IPS-20b (cell line): ENCODE results near the gene FUZ.
A peak's percentile ranks its signal among the peaks of the same experiment; 100 is the strongest.

Experiments
- H3K27ac ChIP-seq: one replicate; pipeline ENCODE4 v1.5.1; 2013; ENCODE audit warnings: low read length
- H3K27me3 ChIP-seq: 2 replicates; pipeline ENCODE4 v1.6.1; 2013; ENCODE audit warnings: mild to moderate bottlenecking, low read length, inconsistent platforms; ENCODE audit not compliant: insufficient read depth
- H3K36me3 ChIP-seq: 2 replicates; pipeline ENCODE4 v1.6.1; 2013; ENCODE audit warnings: low read depth, mild to moderate bottlenecking, inconsistent platforms, low read length, moderate library complexity; ENCODE audit not compliant: insufficient read depth
- H3K4me1 ChIP-seq: 2 replicates; pipeline ENCODE4 v1.6.1; 2013; ENCODE audit warnings: mild to moderate bottlenecking, control low read depth, inconsistent platforms, low read length, moderate library complexity; ENCODE audit not compliant: insufficient read depth
- H3K4me3 ChIP-seq: 2 replicates; pipeline ENCODE4 v1.5.1; 2013; ENCODE audit warnings: mild to moderate bottlenecking, low read length, inconsistent platforms
- H3K9ac ChIP-seq: 2 replicates; pipeline ENCODE4 v1.6.1; 2013; ENCODE audit warnings: low read depth, mild to moderate bottlenecking, inconsistent platforms, low read length, moderate library complexity
- H3K9me3 ChIP-seq: 2 replicates; pipeline ENCODE4 v1.6.1; 2013; ENCODE audit warnings: mild to moderate bottlenecking, low read depth, low read length, inconsistent platforms; ENCODE audit not compliant: insufficient read depth

The FUZ gene

GRCh38 chr19:49856574-49857021 lies 43.5 kb upstream of the FUZ start:
- Histone ChIP-seq H3K27me3 (no peaks in the 10 kb centered on the region), H3K36me3 (peaks cover 82% of the 10 kb centered on the region), H3K4me3 (no peak overlapping the region), H3K9ac (no peak overlapping the region), H3K27ac (no peak overlapping the region), H3K4me1 (peaks cover 7% of the 10 kb centered on the region; the same call in 1 of the 2 replicates), H3K9me3 (no peaks in the 10 kb centered on the region)

GRCh38 chr19:49855676-49856573 lies 42.8 kb upstream of the FUZ start:
- Histone ChIP-seq H3K27me3 (no peaks in the 10 kb centered on the region), H3K4me3 (no peak overlapping the region), H3K27ac (no peak overlapping the region), H3K9ac (no peak overlapping the region), H3K4me1 (peaks cover 7% of the 10 kb centered on the region; the same call in 1 of the 2 replicates), H3K9me3 (no peaks in the 10 kb centered on the region), H3K36me3 (peaks cover 76% of the 10 kb centered on the region)

DNA sequence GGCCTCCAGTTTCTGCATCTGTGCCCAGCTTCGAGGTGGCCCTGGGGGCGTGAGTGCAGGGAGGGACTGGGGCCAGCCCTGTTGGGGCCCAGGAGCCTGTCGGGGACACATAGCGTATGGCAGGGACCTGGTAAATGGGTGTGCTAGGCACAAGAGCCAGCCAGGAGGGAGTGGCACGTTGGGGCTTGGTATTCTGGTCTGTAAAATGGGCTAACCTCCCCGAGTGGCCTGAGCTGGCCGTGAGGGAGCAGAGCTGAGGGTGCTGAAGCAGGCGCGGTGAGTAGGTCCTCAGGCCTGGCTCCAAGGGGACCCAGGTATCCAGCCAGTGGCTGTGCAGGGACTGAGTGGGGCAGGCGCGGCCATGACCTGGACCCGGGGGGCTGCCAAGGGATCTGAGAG lies 42.2 kb upstream of the FUZ start:
- H3K36me3 ChIP-seq = peaks cover 70% of the 10 kb centered on the region

GRCh38 chr19:49854378-49855263 lies 41.5 kb upstream of the FUZ start:
- Histone ChIP-seq H3K27ac (no peak overlapping the region), H3K9ac (no peak overlapping the region)

More for the DNA sequence above, 42.2 kb upstream of the FUZ start:
- no peak overlapping the region for H3K9ac ChIP-seq
- H3K27me3 ChIP-seq = no peaks in the 10 kb centered on the region
- H3K4me1 ChIP-seq = peaks cover 7% of the 10 kb centered on the region; the same call in 1 of the 2 replicates
- no peak overlapping the region for H3K4me3 ChIP-seq
- no peaks in the 10 kb centered on the region for H3K9me3 ChIP-seq
- H3K27ac ChIP-seq = no peak overlapping the region

GRCh38 chr19:49853852-49854377 lies 40.8 kb upstream of the FUZ start:
- H3K27ac ChIP-seq = no peak overlapping the region
- H3K36me3 ChIP-seq = peaks cover 61% of the 10 kb centered on the region
- no peak overlapping the region for H3K9ac ChIP-seq
- no peak overlapping the region for H3K4me3 ChIP-seq
- peaks cover 7% of the 10 kb centered on the region; the same call in 1 of the 2 replicates for H3K4me1 ChIP-seq
- H3K27me3 ChIP-seq = no peaks in the 10 kb centered on the region
- H3K9me3 ChIP-seq = no peaks in the 10 kb centered on the region

More at GRCh38 chr19:49854378-49855263, 41.5 kb upstream of the FUZ start:
- peaks cover 7% of the 10 kb centered on the region; the same call in 1 of the 2 replicates for H3K4me1 ChIP-seq
- H3K9me3 ChIP-seq = no peaks in the 10 kb centered on the region
- peaks cover 63% of the 10 kb centered on the region for H3K36me3 ChIP-seq
- no peak overlapping the region for H3K4me3 ChIP-seq
- H3K27me3 ChIP-seq = no peaks in the 10 kb centered on the region

DNA sequence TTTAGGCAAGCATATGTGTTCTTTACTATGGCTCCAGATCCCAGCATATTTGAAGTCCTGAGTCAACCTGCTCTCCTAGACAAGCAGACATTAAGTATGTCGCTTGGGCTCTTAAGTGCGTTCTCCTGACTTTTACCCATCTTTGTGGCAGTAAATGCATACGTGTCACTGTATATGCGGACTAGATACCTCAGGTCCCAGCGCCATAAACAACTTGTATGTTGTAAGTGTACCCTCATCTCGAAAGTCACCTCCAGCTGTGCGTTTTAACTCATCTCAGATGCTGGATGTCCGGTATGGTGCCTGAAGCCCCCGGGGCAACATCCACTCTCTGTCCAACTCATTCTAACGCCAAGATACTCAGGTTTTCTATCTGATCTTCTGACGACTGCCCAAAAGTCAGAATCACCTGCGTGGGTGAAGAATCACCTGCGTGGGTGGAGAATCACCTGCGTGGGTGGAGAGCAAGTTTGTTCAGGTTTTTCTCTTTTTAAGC lies 39.6 kb upstream of the FUZ start:
- H3K4me1 ChIP-seq = peaks cover 7% of the 10 kb centered on the region; the same call in 1 of the 2 replicates
- no peak overlapping the region; the same call in 1 of the 2 replicates for H3K9ac ChIP-seq
- peaks cover 49% of the 10 kb centered on the region for H3K36me3 ChIP-seq
- H3K9me3 ChIP-seq = no peaks in the 10 kb centered on the region
- H3K4me3 ChIP-seq = peak overlapping the region; percentile 90
- no peaks in the 10 kb centered on the region for H3K27me3 ChIP-seq
- H3K27ac ChIP-seq = no peak overlapping the region

- Histone ChIP-seq H3K4me3 (peak overlapping the region; percentile 90), H3K27ac (no peak overlapping the region), H3K9me3 (no peaks in the 10 kb centered on the region), H3K27me3 (no peaks in the 10 kb centered on the region), H3K9ac (peak overlapping the region; percentile 85), H3K4me1 (peaks cover 7% of the 10 kb centered on the region; the same call in 1 of the 2 replicates), H3K36me3 (peaks cover 39% of the 10 kb centered on the region)
Observed at GRCh38 chr19:49851456-49852259, 38.6 kb upstream of the FUZ start.

DNA sequence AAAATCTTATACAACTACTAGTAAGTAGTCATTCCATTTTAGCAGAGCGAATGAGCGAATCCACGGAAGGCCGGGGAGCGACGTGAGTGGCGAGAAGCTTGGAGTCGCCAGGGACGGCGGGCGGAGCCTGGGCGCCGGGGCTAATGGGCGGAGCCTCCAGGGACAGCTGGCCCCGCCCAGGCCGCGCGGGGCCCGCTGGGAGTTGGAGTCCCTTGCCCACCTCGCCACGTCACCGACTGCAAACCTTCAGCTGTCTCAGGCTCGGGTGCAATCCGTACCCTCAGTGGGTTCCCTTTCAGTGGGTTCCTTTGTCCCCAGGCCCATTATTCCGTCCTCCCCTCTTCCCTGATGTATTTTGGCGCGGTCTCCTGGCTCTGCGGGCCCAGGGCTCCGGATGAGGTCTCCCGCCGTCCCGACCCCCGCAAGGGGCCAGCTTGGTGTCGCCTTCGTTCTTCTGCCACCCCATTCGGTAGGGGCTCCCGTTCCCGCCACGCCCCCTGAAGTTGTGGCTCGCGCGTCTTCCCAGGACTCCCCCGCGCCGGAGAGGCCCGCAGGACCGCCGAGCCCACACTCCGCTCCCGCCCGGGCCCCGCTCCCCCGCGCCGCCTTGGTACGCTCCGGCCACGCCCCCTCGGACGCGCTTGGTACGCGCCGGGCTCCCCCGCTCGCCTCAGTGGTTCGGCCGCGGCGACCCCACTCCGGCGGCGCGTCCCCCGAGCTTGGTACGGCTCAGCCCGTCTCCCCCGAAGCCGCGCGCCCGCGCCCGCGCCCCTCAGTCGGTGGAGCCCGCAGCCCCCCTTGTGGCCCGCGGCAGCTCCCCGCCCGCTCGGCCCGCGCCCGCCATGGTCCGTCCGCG lies 37.6 kb upstream of the FUZ start, which contains the start of gene PTOV1:
Gene PTOV1, plus strand, starts transcription at position 673 of the 856 bp plus-strand sequence.
- Histone ChIP-seq H3K27me3 (no peaks in the 10 kb centered on the region), H3K9me3 (no peaks in the 10 kb centered on the region), H3K36me3 (peaks cover 30% of the 10 kb centered on the region), H3K27ac (peak within 1 kb of the TSS; percentile 90), H3K9ac (peak within 1 kb of the TSS; percentile 85), H3K4me1 (peaks cover 7% of the 10 kb centered on the region; the same call in 1 of the 2 replicates), H3K4me3 (peak within 1 kb of the TSS; percentile 90)

- Histone ChIP-seq H3K27ac (peak overlapping the region; percentile 90), H3K4me1 (peaks cover 7% of the 10 kb centered on the region; the same call in 1 of the 2 replicates), H3K4me3 (peak overlapping the region; percentile 90), H3K9ac (peak overlapping the region; percentile 42; the same call in 1 of the 2 replicates), H3K36me3 (peaks cover 24% of the 10 kb centered on the region), H3K27me3 (no peaks in the 10 kb centered on the region), H3K9me3 (no peaks in the 10 kb centered on the region)
Observed at GRCh38 chr19:49850221-49850486, 37.1 kb upstream of the FUZ start.
